HG02571 (cell line): Measurements from ENCODE around the gene KLF6.
"Not testable (repeated sequence)": the region's sequence is repeated elsewhere in the genome, so short reads cannot be mapped to it uniquely, and the experiment has no call there.

Source experiments
- ATAC-seq: cut with Tn5 transposase; IDR thresholded peaks from one replicate; pipeline ENCODE4 v1.9.1; 2021; ENCODE audit warnings: mild to moderate bottlenecking, moderate library complexity; ENCODE audit not compliant: unreplicated experiment

Gene KLF6

DNA sequence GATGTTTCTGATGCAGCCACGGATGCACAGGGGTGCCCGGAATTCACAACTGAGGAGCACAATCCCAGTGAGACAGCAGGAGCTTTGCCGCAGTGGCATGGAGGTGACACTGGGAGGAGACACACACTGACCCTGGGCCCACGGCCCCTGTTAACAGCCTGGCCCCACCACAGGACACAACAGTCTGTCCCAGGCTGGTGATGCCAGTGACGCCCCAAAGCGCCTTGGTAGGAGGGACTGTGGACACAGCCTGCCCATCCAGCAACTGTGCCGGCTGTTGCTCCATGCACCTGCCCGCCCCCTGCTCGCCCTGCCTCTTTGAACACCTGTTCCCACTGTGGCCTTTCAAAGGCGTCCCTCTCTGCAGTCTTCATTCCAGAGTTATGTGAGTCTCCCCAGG is 49.8 kb downstream of the KLF6 start:
- no peak for ATAC-seq

DNA sequence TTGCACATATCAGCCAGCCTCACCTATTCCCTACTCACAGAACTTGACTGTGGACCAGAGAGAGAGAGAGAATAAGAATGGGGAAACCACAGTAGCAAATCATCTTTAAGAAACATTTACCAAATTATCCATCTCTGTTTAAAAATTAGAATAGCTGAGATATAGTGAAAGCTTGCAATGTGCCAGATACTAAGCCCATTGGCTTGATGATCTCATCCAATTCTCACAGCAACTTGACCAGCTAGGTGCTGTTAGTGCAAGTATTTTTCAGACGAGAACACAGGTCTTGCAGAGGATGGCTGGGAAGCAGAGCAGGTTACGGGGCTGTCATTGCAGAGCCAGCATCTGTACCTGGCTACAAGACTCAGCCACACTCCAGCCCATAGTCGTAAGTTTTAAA is 50.9 kb downstream of the KLF6 start:
- ATAC-seq, result no peak

- not testable (repeated sequence) for ATAC-seq
These were observed 52.8 kb downstream of the KLF6 start for GRCh38 chr10:3732183-3732582.

- no peak for ATAC-seq
These were observed 55.5 kb downstream of the KLF6 start for GRCh38 chr10:3729397-3729976.

DNA sequence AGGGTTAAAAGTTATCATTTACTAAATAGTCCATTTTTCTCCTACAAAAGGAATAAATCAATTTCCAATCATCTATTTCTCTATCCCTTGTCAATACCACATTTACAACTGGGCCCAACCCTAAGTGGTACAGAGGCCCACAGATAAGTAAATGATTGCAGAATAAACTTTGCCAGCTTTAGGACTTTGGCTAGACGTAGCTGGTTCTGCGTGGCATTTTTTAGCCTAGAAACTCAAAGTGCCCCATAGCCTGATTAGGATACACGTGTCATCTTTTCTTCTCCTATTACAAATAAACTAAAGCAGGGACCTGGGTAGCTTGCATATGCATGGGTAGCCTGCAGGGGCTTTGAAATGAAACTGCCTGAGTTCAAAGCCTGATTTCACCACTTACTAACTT is 56.4 kb downstream of the KLF6 start:
- no peak for ATAC-seq

GRCh38 chr10:3727268-3727667 is 57.7 kb downstream of the KLF6 start:
- no peak for ATAC-seq
